MG63 (cell line): ENCODE data around the gene CAPN11. TPM values are rescaled to one million over a fixed set of nuclear protein-coding genes. Genes with fewer than 3 reads are reported as not detected.

Experiments used
- DNase-seq: peaks from one replicate; pipeline ENCODE4 v3.0.0-alpha.2; 2020
- H3K27me3 ChIP-seq: fragments of 250-450 bp; sonication (Bioruptor Pico); 2 replicates; pipeline ENCODE4 v1.5.1; 2020; ENCODE audit warnings: mild to moderate bottlenecking, moderate library complexity
- H3K36me3 ChIP-seq: fragments of 250-450 bp; sonication (Bioruptor Pico); 2 replicates; pipeline ENCODE4 v1.5.1; 2020; ENCODE audit warnings: mild to moderate bottlenecking, moderate library complexity
- H3K4me3 ChIP-seq: fragments of 250-450 bp; sonication (Bioruptor Pico); 2 replicates; pipeline ENCODE4 v1.5.1; 2020; ENCODE audit warnings: mild to moderate bottlenecking, moderate library complexity
- H3K9me3 ChIP-seq: fragments of 250-450 bp; sonication (Bioruptor Pico); 2 replicates; pipeline ENCODE4 v1.5.1; 2020; ENCODE audit warnings: mild to moderate bottlenecking, moderate library complexity
- total RNA-seq: library from RNA; depleted of rRNA; stranded (reverse); fragments of >200 nt; shearing (Covaris generic); gene quantifications from 2 replicates; pipeline ENCODE4 v1.2.3, GENCODE V29; 2014; ENCODE audit warnings: low replicate concordance

CAPN11 gene
- total RNA-seq, 1 experiment from 2014 or later, result not detected

DNA sequence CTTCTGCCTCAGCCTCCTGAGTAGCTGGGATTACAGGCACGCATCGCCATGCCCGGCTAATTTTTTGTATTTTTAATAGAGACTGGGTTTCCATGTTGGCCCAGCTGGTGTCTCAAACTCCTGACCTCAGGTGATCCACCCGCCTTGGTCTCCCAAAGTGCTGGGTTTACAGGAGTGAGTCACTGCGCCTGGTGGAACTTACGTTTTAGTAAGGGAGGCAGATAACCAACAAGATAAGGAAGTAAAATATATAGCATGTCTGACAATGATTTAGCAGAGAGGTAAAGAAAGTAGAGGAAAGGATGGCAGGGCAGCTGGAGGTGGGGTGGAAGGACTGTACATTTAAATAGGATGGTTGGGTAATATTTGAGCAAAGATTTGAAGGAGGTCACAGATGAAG is 45.3 kb downstream of the CAPN11 start:
- no peak for DNase-seq
- Histone ChIP-seq H3K9me3 (no peaks in the 10 kb centered on the region), H3K4me3 (no peak overlapping the region), H3K27me3 (no peaks in the 10 kb centered on the region), H3K36me3 (no peaks in the 10 kb centered on the region)

DNA sequence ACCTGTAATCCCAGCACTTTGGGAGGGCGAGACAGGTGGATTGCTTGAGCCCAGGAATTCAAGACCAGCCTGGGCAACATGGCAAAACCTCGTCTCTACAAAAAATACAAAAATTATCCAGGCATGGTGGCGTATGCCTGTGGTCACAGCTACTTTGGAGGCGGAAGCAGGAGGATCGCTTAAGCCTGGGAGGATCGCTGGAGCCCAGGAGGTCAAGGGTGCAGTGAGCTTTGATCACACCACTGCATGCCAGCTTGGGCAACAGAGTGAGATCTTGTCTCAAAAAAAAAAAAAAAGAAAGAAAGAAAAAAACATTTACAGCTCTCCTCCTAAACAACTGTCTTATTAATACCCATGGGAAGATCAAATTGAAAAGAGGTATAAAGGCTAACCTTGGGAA is 49.3 kb downstream of the CAPN11 start:
- no peaks in the 10 kb centered on the region for H3K36me3 ChIP-seq
- no peak overlapping the region for H3K4me3 ChIP-seq
- no peaks in the 10 kb centered on the region for H3K27me3 ChIP-seq
- H3K9me3 ChIP-seq, result no peaks in the 10 kb centered on the region
- DNase-seq, result no peak

DNA sequence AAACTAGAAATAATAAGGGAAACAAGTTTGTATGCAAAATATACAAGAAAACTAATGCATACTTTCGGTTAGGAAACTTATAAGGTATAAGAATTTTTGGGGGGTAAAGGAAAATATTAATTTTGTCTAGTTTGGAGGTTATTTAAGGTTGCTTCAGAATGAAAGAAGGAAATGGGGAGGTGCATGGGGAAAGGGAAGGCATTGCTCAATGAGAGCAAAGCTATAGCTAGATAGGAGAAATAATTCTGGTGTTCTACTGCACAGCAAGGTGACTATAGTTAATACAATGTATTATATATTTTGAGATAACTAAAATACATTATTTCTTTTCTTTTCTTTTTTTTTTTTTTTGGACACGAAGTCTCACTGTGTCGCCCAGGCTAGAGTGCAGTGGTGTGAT is 52.7 kb downstream of the CAPN11 start:
- Histone ChIP-seq H3K9me3 (no peaks in the 10 kb centered on the region), H3K36me3 (no peaks in the 10 kb centered on the region), H3K27me3 (no peaks in the 10 kb centered on the region), H3K4me3 (no peak overlapping the region)
- DNase-seq, result no peak

DNA sequence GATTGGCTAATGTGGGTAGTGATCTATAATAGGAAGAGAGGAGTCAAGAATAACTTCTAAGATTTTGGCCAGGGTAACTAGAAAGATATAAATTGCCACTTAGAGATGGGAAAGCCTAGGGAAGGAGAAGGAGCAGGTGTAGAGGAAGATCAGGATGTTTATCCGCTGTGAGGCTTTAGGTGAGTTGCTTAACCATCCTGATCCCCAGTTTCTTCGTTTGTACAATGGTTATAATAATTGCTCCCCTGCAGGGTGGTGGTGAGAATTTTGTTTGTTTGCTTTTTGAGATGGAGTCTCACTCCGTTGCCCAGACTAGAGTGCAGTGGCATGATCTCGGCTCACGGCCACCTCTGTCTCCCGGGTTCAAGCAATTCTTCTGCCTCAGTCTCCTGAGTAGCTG is 55.7 kb downstream of the CAPN11 start:
- no peaks in the 10 kb centered on the region for H3K9me3 ChIP-seq
- DNase-seq, result no peak
- H3K27me3 ChIP-seq, result no peaks in the 10 kb centered on the region
- no peaks in the 10 kb centered on the region for H3K36me3 ChIP-seq
- H3K4me3 ChIP-seq, result no peak overlapping the region

DNA sequence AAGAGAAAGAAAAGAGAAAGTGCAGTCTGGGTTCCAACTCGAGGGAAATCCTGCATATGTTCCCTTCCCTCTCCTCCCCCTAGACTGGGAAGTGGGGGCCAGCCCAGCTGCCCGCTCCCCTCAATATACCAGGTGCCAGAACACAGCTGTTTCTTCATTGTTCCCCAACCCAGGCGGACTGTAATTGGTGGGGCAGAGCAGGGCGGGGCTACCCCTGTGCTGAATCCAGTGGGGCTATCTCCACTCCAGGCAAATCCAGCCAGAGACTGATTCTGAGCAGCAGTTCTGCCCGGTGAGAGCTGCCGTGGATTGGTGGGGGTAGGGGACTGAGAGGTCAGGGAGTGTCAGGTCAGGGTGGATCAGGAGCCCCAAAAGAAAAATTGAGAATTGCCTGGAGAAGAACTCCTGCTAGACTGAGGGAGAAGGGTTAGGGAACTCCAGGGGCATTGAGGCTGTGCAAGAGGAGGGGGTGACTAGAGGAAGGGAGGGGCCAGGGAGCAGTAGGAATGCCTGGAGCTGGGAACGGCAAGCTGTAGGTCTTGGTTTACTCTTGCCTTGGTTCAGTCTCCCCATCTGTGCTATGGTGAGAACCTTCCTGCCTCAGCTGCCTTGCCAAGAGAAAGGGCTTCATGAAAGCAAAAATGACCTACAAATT is 58.2 kb downstream of the CAPN11 start, which contains the start of gene MYMX:
Gene MYMX (plus strand): TSS at position 250 of the 655 bp plus-strand sequence. CDS start 546 bp downstream, outside the sequence.
- H3K36me3 ChIP-seq, result no peaks in the 10 kb centered on the region
- no peaks in the 10 kb centered on the region for H3K9me3 ChIP-seq
- H3K27me3 ChIP-seq, result no peaks in the 10 kb centered on the region
- H3K4me3 ChIP-seq, result no peak within 1 kb of the TSS
- no peak for DNase-seq

DNA sequence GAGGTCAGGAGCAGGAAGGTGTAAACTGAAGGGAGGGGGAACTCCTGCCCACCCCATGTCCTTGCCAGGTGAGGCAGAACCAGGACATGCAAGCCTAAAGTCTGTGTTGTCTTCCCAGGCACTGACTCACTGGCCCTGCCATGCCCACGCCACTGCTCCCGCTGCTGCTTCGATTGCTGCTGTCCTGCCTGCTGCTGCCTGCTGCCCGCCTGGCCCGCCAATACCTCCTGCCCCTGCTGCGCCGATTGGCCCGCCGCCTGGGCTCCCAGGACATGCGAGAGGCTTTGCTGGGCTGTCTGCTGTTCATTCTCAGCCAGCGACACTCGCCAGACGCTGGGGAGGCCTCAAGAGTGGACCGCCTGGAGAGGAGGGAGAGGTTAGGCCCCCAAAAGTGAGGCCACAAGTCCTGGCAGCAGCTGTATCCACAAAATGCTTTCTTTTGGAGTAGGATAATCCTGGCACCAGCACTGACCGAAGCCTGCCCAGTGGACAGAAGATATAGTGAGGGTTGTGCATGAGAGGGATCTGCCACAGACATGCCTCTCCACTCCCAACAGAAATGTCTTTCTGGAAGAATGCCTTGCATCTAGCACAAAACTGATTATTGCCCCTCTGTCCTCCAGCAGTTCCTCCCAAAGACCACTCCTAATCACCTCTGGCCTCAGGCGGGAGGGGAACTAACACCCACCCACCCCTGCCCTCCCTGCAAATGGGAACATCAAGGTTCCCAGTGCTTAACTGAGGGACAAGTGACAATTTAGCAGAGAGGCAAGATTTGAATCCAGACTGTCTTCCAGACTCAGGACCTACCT is 58.9 kb downstream of the CAPN11 start:
- DNase-seq, result peak; percentile 100
- Histone ChIP-seq H3K9me3 (no peaks in the 10 kb centered on the region), H3K36me3 (no peaks in the 10 kb centered on the region), H3K27me3 (no peaks in the 10 kb centered on the region), H3K4me3 (no peak overlapping the region)

DNA sequence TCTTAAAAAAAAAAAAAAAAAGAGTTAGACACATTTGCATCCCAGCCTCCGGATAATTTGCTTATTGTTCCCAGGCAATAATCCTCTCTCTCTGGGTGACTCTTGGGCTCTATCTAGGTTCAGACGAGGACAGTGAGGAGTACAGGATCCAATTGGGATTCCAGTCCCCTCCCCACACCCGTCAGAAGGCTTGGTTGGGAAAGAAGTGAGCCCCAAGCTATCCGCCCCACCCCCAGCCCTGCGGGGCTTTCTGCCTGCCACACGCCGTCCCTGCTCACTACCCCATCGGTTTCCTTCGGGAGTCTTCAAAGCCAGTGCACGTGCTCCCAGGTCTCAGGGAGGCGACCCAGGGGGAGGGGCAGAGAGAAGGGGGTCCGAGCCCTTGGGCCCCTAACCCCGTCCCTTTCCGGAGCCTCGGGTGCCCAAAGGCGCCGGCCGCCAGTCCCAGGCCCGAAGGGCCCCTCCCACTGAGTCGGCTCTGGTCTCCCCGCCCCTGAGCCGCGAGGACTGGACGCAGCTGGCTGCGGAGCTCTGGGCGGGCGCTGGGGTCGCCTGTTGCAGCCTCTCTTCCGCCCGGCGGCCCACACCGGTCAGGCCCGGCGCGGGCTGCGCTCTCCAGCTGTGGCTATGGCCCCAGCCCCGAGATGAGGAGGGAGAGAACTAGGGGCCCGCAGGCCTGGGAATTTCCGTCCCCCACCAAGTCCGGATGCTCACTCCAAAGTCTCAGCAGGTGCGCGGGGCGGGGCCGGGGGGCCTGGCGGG is 60.6 kb downstream of the CAPN11 start:
- Histone ChIP-seq H3K4me3 (no peak overlapping the region), H3K27me3 (no peaks in the 10 kb centered on the region), H3K36me3 (no peaks in the 10 kb centered on the region), H3K9me3 (no peaks in the 10 kb centered on the region)
- DNase-seq, result no peak

DNA sequence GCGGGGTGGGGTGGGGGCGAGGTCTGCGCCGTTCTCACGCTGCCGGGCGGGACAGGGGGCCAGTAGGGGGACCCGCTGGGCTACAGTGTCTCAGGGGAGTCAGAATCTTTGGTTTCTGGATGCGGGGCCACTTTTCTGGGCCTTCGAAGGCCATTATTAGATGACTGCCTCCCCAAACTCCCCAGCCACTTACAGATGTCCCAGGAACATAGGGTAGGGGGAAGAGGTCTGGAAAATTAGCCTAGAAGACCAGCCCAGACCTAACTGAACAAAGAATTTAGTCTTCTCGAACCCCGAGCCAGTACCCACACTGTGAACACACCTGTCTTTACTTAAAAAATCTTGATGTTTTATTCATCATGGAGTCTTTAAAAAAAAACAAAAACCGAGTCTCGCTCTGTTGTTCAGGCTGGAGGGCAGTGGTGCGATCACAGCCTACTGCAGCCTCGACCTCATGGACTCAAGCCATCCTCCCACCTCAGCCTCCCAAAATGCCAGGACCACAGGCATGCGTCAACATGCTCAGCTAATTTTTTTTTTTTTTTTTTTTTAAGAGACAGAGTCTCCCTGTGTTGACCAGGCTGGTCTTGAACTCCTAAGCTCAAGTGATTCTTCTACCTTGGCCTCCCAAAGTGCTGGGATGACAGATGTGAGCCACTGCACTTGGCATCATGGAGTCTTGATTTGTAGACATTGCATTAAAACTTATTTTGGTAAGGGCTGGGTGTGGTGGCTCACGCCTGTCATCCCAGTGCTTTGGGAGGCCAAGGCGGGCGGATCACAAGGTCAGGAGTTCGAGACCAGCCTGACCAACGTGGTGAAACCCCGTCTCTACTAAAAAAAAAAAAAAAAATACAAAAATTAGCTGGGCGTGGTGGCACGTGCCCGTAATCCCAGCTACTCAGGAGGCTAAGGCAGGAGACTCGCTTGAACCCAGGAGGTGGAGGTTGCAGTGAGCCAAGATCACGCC is 61.5 kb downstream of the CAPN11 start:
- no peak for DNase-seq
- Histone ChIP-seq H3K4me3 (no peak overlapping the region), H3K9me3 (no peaks in the 10 kb centered on the region), H3K36me3 (no peaks in the 10 kb centered on the region), H3K27me3 (no peaks in the 10 kb centered on the region)

DNA sequence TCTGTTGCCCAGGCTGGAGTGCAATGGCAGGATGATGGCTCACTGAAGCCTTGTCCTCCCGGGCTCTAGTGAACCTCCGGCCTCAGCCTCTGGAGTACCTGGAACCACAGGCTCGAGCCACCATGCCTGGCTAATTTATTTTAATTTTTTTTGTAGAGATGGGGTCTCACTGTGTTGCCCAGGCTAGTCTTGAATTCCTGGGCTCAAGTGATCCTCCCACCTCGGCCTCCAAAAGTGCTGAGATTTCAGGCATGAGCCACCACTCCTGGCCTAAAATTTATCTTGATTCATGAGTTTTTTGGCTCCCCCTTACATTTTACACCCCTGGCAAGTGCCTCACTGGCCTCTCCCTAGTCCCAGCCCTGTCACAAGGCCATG is 62.3 kb downstream of the CAPN11 start:
- H3K36me3 ChIP-seq, result peaks cover 5% of the 10 kb centered on the region
- no peak overlapping the region for H3K4me3 ChIP-seq
- no peaks in the 10 kb centered on the region for H3K9me3 ChIP-seq
- H3K27me3 ChIP-seq, result no peaks in the 10 kb centered on the region
- DNase-seq, result no peak

DNA sequence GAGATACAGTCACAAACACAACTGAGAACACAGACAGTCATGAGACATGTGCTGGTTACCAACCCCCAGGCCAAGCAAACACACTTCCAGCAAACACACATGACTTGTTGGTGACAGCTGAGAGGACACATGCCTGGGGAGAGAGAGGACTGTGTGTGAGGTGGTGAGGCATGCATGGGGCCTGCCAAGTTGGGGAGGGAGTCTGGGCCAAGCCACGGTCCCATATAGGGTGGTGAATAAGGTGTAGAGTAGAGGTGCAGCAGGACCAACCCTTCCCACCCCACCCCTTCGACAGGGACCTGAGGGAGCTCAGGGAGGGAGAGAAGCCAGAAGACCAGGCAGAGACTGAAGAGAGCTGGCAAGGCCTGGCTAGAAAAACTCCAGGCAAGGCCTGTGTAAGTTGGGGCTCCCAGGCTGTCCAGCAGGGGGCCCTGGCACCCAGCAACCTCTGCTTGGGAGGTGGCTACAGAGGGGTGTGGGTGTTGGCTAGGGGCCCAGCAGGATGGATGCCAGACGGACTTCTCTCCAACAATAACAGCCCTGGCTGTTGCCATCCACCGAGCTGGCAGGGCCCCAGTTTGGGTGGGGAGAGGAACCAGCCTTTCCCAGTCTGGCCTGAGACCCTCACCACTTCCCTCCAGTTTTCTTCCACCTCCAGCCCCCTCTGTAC is 62.8 kb downstream of the CAPN11 start:
- H3K9me3 ChIP-seq, result no peaks in the 10 kb centered on the region
- no peak overlapping the region for H3K4me3 ChIP-seq
- peaks cover 10% of the 10 kb centered on the region for H3K36me3 ChIP-seq
- DNase-seq, result peak; percentile 100
- H3K27me3 ChIP-seq, result no peaks in the 10 kb centered on the region

DNA sequence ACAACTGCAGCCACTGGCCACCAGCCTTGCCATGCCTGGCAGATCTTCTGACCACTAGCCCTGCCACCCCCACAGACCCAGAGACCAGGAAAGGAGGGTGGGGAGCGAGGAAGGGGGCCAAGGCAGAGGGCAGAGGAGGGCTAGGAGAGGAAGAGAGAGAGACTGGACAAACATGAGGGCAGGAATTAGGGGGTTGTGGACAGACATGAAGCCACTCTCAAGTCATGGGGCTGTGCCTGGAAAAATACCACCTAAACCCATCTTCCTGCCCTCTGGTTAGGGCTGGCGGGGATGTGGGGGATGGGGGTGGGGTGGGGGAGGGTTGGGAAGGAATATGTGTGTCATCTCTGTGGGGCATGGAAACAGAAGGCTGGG is 63.3 kb downstream of the CAPN11 start:
- Histone ChIP-seq H3K4me3 (no peak overlapping the region), H3K27me3 (no peaks in the 10 kb centered on the region), H3K36me3 (peaks cover 15% of the 10 kb centered on the region), H3K9me3 (no peaks in the 10 kb centered on the region)
- no peak for DNase-seq

DNA sequence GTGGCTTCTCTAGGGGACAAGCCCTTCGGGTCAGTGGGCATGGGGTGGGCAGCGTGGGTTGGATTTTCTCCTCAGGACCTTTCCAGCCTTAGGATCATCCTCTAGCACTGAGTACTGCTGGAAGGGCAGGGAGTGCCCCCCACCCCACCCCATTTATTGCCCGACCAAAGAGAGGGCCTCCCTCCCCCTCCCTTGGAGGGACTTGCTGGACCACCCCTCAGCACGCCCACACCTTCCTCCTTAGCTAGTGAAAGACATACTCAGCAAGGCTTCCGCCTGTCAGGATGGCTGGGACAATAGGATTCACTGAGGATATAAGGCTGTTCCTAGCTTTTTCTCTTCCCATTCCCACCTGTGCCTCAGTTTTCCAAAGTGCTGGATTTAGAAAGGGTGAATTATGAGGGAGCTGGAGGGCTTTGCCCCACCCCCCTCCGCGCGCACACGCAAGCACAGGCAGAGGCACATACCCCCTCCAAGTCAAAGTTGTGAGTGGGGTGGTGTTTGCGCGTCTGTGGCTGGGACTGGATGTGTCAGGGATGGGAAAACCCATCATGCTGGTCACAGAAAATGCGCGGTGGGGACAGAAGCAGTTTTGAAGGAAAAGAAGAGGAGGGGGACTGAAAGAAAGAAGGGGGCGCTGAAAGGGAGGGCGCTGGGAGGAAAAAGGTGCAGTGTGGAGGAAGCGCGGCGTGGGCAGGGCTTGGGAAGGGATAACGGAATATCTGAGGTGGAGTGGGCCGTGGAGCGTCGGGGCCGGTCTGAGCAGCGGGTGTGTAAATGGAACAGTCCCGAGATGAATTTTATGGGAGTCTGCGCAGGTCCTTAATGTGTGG is 64.1 kb downstream of the CAPN11 start:
- no peaks in the 10 kb centered on the region for H3K27me3 ChIP-seq
- peak overlapping the region; percentile 60 for H3K4me3 ChIP-seq
- peaks cover 23% of the 10 kb centered on the region for H3K36me3 ChIP-seq
- H3K9me3 ChIP-seq, result no peaks in the 10 kb centered on the region
- no peak for DNase-seq

DNA sequence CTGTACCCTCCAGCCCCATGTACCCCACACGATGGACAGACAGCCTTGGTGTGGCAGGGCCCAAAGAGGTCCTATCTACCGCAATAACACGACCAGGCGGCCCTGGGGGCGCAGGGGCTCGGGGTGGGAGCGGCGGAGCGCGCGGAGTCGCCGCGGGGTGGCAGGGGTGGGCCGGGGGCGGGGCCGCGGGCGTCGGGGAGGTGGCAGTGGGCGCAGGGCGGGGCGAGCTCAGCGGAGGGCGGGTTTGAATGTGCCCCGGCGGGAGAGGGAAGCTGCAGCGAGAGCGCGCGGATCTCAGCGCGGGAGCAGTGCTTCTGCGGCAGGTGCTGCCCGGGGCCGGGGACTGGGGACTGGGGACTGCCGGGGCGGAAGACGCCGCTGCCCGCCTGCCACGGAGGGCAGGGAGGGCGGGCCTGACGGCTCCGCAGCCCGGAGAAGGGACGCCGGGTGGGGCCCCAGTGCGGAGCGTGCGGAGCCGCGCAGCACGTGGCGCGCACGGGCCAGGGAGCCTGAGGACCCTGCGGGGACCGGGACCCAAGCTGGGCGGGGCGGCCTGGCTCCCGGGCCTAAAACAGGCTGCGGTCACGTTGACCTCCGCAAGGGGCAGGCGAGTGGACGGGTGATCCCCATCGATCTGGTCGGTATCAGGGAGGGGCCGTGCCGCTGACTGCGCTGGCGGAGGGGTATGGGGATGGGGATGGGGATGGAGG is 64.9 kb downstream of the CAPN11 start, which contains the start of gene SLC29A1:
Gene SLC29A1 (plus strand): TSS at position 277 of the 710 bp plus-strand sequence. CDS start 3,719 bp downstream, outside the sequence.
- peak; percentile 98 for DNase-seq

More for the DNA sequence above, 64.9 kb downstream of the CAPN11 start, which contains the start of gene SLC29A1:
- peaks cover 31% of the 10 kb centered on the region for H3K36me3 ChIP-seq
- peak within 1 kb of the TSS; percentile 60 for H3K4me3 ChIP-seq
- H3K27me3 ChIP-seq, result no peaks in the 10 kb centered on the region
- H3K9me3 ChIP-seq, result no peaks in the 10 kb centered on the region
